ENCODE measurements around the gene CANX. TPM values are rescaled to one million over a fixed set of nuclear protein-coding genes. Genes with fewer than 3 reads are reported as not detected.
"Not testable (repeated sequence)": the region's sequence is repeated elsewhere in the genome, so short reads cannot be mapped to it uniquely, and the experiment has no call there.

CANX gene
- total and polyA plus RNA-seq, 4 experiments from 2014 or later = 259 to 417 (median 386) TPM

DNA sequence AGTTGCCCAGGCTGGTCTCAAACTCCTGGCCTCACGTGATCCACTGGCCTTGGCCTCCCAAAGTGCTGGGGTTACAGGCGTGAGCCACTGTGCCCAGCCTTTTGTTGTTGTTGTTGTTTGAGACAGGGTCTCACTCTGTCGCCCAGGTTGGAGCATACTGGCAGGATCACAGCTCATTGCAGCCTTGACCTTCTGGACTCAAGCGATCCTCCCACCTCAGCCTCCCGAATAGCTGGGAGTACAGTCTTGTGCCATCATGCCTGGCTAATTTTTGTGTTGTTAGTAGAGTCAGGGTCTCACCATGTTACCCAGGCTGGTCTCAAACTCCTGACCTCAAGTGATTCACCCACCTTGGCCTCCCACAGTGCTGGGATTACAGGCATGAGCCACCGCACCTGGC is 37.1 kb upstream of the CANX start:
- H3K27ac Mint-ChIP-seq; H3K4me3 ChIP-seq (ENCODE audit: low read length in 2 of 2); H3K27ac ChIP-seq (ENCODE audit: low read depth, low read length); H3K36me3 ChIP-seq (ENCODE audit: insufficient read depth, low read length); H3K4me1 Mint-ChIP-seq; DNase-seq; H3K9me3 ChIP-seq (ENCODE audit: control insufficient read depth in 1 of 2, low read length in 2 of 2); intact Hi-C loops (cut with micrococcal nuclease); H3K27me3 Mint-ChIP-seq; H3K36me3 Mint-ChIP-seq; H3K9me3 Mint-ChIP-seq; H3K27me3 ChIP-seq (ENCODE audit: insufficient read depth, low read length); H3K4me3 Mint-ChIP-seq; H3K4me1 ChIP-seq (ENCODE audit: insufficient read depth, low read length); CTCF ChIA-PET (ENCODE audit: partially characterized antibody): not testable (repeated sequence)
- POLR2A ChIA-PET (ENCODE audit: partially characterized antibody) = interaction anchor here (2.2 kb wide), 1 partner anchor 38 kb away, joined by 9 read pairs; the partner anchor contains the start of gene HNRNPH1

DNA sequence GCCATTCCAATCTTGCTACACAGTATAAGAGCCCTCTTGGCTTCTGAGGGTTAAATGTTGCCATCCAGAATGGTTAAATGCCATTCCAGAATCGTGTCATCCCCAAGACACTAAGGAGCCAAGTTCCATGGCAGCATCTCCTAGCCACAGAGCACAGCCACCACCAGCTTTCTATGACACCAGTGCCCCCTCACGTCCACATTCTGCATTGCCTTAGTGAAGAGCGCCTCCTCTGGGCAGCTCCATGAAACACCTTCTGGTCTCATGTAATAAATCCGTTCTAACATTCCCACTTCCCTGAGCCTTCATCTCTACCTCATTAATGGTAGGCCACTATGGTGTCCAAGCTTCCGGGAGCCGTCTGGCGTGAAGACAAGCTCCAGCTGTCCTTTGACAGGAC is 30.4 kb upstream of the CANX start:
- ChIA-PET CTCF (ENCODE audit: partially characterized antibody) (interaction anchor here (1.1 kb wide), 1 partner anchor 55 kb away, joined by 4 read pairs; no protein-coding TSS in a partner anchor), POLR2A (ENCODE audit: partially characterized antibody) (interaction anchor here (0.6 to 1.2 kb wide), 2 partner anchors 10 to 42 kb away, joined by 3 to 6 read pairs; no protein-coding TSS in a partner anchor)
- Mint-ChIP-seq H3K4me3 (no peak overlapping the region), H3K4me1 (no peaks in the 10 kb centered on the region), H3K27ac (no peak overlapping the region), H3K27me3 (peaks cover 0 to 2% of the 10 kb centered on the region in 2 donors), H3K36me3 (no peaks in the 10 kb centered on the region), H3K9me3 (no peaks in the 10 kb centered on the region)
- H3K9me3 ChIP-seq (ENCODE audit: control insufficient read depth in 1 of 2, low read length in 2 of 2) = no peaks in the 10 kb centered on the region
- DNase-seq = peak; percentile 38 to 53 (median 40)
- no peak overlapping the region for H3K27ac ChIP-seq (ENCODE audit: low read depth, low read length)
- H3K27me3 ChIP-seq (ENCODE audit: insufficient read depth, low read length) = no peaks in the 10 kb centered on the region
- intact Hi-C loops (cut with micrococcal nuclease) = no loop called here
- H3K36me3 ChIP-seq (ENCODE audit: insufficient read depth, low read length) = no peaks in the 10 kb centered on the region
- H3K4me3 ChIP-seq (ENCODE audit: low read length in 2 of 2) = no peak overlapping the region
- no peaks in the 10 kb centered on the region for H3K4me1 ChIP-seq (ENCODE audit: insufficient read depth, low read length)

DNA sequence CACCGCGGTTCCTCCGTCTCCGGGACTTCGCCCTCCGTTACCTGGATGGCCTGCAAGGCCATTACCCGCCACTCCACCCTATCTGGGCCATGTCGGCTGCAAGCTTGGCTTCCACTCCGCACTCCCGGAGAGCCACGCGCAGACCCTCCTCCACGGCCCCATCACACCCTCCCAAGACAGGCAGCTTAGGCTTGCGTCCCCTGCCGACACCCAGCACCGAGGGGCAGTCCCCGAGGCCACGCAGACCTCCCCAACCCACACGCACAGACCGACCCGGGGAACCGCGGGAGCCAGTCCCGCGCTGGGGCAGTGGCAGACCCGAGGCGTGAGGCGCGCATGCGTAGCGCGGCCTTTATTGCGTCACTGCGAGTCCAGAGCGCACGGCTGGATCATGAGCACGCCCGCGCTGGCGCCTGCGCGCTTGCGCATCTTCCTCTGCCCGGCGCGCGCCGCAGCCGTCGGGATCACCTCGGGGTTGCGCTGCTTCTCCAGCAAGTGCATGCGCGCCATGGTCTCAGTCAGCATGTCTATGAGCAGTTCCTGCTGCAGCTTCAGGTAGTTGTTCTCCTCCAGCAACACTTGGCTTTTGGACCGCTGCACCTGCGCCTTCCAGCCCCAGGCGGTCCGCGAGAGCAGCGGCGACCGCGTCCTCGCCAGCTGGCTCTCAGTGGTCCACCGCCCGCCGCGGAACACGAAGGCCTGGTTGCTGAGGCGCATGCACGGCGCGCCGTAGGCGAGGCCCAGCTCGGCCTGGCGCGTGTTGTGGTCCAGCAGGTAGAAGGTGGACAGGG is 20.3 kb upstream of the CANX start:
- Histone ChIP-seq H3K27ac (ENCODE audit: low read depth, low read length) (peak overlapping the region; percentile 83), H3K4me3 (ENCODE audit: low read length in 2 of 2) (peak overlapping the region; percentile 73 to 98), H3K4me1 (ENCODE audit: insufficient read depth, low read length) (peaks cover 28% of the 10 kb centered on the region), H3K36me3 (ENCODE audit: insufficient read depth, low read length) (no peaks in the 10 kb centered on the region), H3K9me3 (ENCODE audit: control insufficient read depth in 1 of 2, low read length in 2 of 2) (no peaks in the 10 kb centered on the region), H3K27me3 (ENCODE audit: insufficient read depth, low read length) (no peaks in the 10 kb centered on the region)
- Mint-ChIP-seq H3K27ac (peak overlapping the region; percentile 95 to 98 (median 98)), H3K4me3 (peak overlapping the region; percentile 96 to 99 (median 96)), H3K36me3 (peaks cover 0 to 13% of the 10 kb centered on the region in 2 donors), H3K4me1 (peaks cover 21 to 51% (median 31%) of the 10 kb centered on the region in 4 donors), H3K27me3 (no peaks in the 10 kb centered on the region), H3K9me3 (no peaks in the 10 kb centered on the region)
- DNase-seq = peak; percentile 93 to 95 (median 93)
- ChIA-PET POLR2A (ENCODE audit: partially characterized antibody) (interaction anchor here (0.6 to 3.8 kb wide), 22 partner anchors 8 to 228 kb away, joined by 3 to 59 read pairs (median 6); partner anchors contain the start of genes HNRNPH1, LTC4S, MAML1 and MRNIP), CTCF (ENCODE audit: partially characterized antibody) (interaction anchor here (1.3 to 2.7 kb wide), 9 partner anchors 10 to 118 kb away, joined by 3 to 23 read pairs (median 5); partner anchors contain the start of gene HNRNPH1)
- intact Hi-C loops (cut with micrococcal nuclease) = loop anchor here (1.0 to 5.0 kb wide), 6 partner anchors 20 to 412 kb away; partner anchors contain the start of genes CANX, HNRNPH1, MAML1 and TBC1D9B

DNA sequence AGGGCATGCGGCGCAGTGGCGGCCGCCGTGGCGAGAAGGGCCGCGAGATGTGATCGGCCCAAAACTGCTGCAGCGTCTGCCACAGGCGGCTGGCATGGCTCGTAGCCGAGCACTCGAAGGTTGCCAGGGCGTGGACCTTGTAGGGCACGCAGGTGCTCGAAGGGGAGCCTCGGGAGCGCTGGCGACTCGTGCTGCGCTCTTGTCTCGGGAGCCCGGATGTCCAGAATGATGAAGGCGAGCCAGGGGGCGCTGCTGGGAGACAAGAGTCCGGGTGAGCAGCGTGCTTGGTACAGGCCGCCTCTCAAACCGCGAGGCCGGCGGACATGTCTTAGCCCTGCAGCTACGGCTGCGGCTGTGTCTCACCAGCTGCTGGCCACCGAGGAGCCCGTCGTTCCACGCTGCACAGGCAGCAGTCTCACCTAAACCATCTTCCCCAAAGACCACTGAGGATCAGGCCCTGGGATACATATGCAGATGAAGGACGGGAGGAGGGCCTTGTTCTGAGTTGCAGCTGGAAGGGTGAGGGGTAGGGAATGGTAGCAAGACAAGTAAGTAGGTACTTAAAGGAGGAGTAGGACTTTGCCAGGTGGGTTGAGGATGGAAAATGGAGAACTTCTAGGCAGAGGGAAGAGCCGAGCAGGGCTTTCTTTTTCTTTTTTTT is 19.6 kb upstream of the CANX start:
- H3K27ac ChIP-seq (ENCODE audit: low read depth, low read length) = peak overlapping the region; percentile 83
- H3K9me3 Mint-ChIP-seq = no peaks in the 10 kb centered on the region
- no peaks in the 10 kb centered on the region for H3K27me3 ChIP-seq (ENCODE audit: insufficient read depth, low read length)
- no peaks in the 10 kb centered on the region for H3K36me3 ChIP-seq (ENCODE audit: insufficient read depth, low read length)
- peak overlapping the region; percentile 73 to 98 for H3K4me3 ChIP-seq (ENCODE audit: low read length in 2 of 2)
- H3K4me3 Mint-ChIP-seq = peak overlapping the region; percentile 96 to 99 (median 96)
- peaks cover 28% of the 10 kb centered on the region for H3K4me1 ChIP-seq (ENCODE audit: insufficient read depth, low read length)
- no peaks in the 10 kb centered on the region for H3K9me3 ChIP-seq (ENCODE audit: control insufficient read depth in 1 of 2, low read length in 2 of 2)
- no peaks in the 10 kb centered on the region for H3K27me3 Mint-ChIP-seq
- intact Hi-C loops (cut with micrococcal nuclease) = loop anchor here (2.0 to 5.0 kb wide), 3 partner anchors 118 to 412 kb away; partner anchors contain the start of gene TBC1D9B
- CTCF ChIA-PET (ENCODE audit: partially characterized antibody) = interaction anchor here (1.1 to 2.7 kb wide), 9 partner anchors 9 to 117 kb away, joined by 3 to 23 read pairs (median 5); partner anchors contain the start of gene HNRNPH1
- peaks cover 21 to 51% (median 31%) of the 10 kb centered on the region in 4 donors for H3K4me1 Mint-ChIP-seq
- POLR2A ChIA-PET (ENCODE audit: partially characterized antibody) = interaction anchor here (0.6 to 3.8 kb wide), 18 partner anchors 9 to 1336 kb away, joined by 3 to 59 read pairs (median 8); partner anchors contain the start of genes HNRNPH1, LTC4S, MAML1 and MRNIP
- DNase-seq = peak; percentile 55 to 79 (median 59)
- H3K27ac Mint-ChIP-seq = peak overlapping the region; percentile 94 to 98 (median 98)
- H3K36me3 Mint-ChIP-seq = peaks cover 0 to 13% of the 10 kb centered on the region in 2 donors

DNA sequence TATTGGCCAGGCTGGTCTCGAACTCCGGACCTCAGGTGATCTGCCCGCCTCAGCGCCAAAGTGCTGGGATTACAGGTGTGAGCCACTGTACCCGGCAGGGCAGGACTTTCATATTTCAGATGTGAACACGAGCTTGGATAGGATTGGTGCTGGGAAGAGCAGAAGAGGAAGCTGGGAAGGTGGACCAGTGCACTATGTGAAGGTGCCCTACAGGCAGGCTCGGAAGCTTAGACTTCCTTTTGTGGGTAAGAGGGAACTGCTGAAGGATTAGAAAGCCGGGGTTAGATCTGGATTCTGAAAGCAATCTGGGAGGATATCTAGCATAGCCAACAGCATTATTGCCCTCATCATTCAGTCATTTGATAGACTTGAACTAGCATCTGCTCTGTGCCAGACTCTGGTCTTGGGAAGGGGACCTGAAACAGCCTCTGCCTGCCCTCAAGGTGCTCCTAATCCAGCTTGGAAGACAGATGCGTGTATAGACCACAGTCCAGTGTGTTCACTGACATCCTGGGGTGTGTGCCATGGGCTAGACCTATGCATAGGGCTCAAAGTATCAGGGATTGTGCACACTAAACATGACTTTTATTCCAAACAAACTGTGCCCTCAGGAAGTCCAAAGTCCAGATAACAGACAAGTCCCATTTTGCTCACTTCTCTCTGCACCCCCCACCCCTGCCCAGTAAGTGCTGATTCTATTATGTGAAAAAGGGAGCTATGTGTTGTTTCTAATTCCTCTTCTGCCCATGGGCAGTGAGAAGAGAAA is 18.6 kb upstream of the CANX start:
- Histone ChIP-seq H3K4me1 (ENCODE audit: insufficient read depth, low read length) (peaks cover 28% of the 10 kb centered on the region), H3K27ac (ENCODE audit: low read depth, low read length) (no peak overlapping the region), H3K9me3 (ENCODE audit: control insufficient read depth in 1 of 2, low read length in 2 of 2) (no peaks in the 10 kb centered on the region), H3K36me3 (ENCODE audit: insufficient read depth, low read length) (no peaks in the 10 kb centered on the region), H3K27me3 (ENCODE audit: insufficient read depth, low read length) (no peaks in the 10 kb centered on the region), H3K4me3 (ENCODE audit: low read length in 2 of 2) (no peak overlapping the region)
- H3K4me1 Mint-ChIP-seq = peaks cover 21 to 51% (median 31%) of the 10 kb centered on the region in 4 donors
- H3K27ac Mint-ChIP-seq = peak overlapping the region; percentile 44 to 97 (median 88)
- H3K27me3 Mint-ChIP-seq = no peaks in the 10 kb centered on the region
- DNase-seq = no peak
- ChIA-PET CTCF (ENCODE audit: partially characterized antibody) (interaction anchor here (1.0 to 2.7 kb wide), 8 partner anchors 8 to 57 kb away, joined by 3 to 23 read pairs (median 6); partner anchors contain the start of genes HNRNPH1 and MAML1), POLR2A (ENCODE audit: partially characterized antibody) (interaction anchor here (0.6 to 3.8 kb wide), 9 partner anchors 11 to 126 kb away, joined by 3 to 59 read pairs (median 9); partner anchors contain the start of genes HNRNPH1 and MAML1)
- peaks cover 0 to 13% of the 10 kb centered on the region in 2 donors for H3K36me3 Mint-ChIP-seq
- H3K4me3 Mint-ChIP-seq = peak overlapping the region; percentile 33 to 97 (median 68)
- intact Hi-C loops (cut with micrococcal nuclease) = no loop called here
- H3K9me3 Mint-ChIP-seq = no peaks in the 10 kb centered on the region

DNA sequence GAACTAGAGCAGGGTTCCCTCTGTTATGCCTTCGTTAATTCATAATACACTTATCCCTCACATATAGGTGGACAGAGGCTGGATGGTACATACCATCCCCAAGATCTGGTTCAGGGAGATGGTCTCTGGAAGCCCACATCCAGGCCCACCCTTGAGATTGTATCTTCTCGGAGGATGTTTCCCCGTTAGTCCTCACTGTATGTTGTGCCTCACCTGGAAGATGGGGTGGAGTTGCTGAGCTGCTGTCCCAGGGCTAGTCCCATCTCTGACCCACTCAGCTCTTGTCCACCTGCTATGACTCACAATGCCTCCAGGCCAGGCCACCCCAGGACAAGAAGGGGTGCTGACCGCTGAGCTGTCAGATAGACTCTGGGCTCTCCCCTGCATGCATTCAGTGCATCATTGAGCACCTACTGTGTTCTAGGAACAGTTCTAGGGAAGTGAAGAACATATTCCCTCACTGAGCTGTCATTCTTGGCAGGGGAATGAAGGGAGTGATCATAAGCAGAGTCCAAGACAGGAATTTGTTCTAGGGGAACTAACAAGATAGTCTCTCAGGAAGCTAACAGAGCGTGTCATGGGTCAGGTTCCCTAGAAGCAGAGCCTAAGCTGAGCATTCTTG is 17.9 kb upstream of the CANX start, which contains the start of gene CBY3:
TSS of gene CBY3 (minus strand) at position 255 of the 622 bp plus-strand sequence. CDS start at position 139, 116 bp downstream.
- ChIA-PET POLR2A (ENCODE audit: partially characterized antibody) (interaction anchor here (0.6 to 2.4 kb wide), 5 partner anchors 16 to 114 kb away, joined by 3 to 10 read pairs (median 4); partner anchors contain the start of genes HNRNPH1 and MAML1), CTCF (ENCODE audit: partially characterized antibody) (interaction anchor here (1.0 to 1.7 kb wide), 3 partner anchors 10 to 51 kb away, joined by 3 to 7 read pairs (median 3); partner anchors contain the start of gene MAML1)
- Histone ChIP-seq H3K4me1 (ENCODE audit: insufficient read depth, low read length) (peaks cover 28% of the 10 kb centered on the region), H3K9me3 (ENCODE audit: control insufficient read depth in 1 of 2, low read length in 2 of 2) (no peaks in the 10 kb centered on the region), H3K36me3 (ENCODE audit: insufficient read depth, low read length) (no peaks in the 10 kb centered on the region), H3K4me3 (ENCODE audit: low read length in 2 of 2) (no peak within 1 kb of the TSS), H3K27ac (ENCODE audit: low read depth, low read length) (no peak within 1 kb of the TSS), H3K27me3 (ENCODE audit: insufficient read depth, low read length) (no peaks in the 10 kb centered on the region)
- Mint-ChIP-seq H3K4me1 (peaks cover 21 to 50% (median 31%) of the 10 kb centered on the region in 4 donors), H3K9me3 (no peaks in the 10 kb centered on the region), H3K27me3 (no peaks in the 10 kb centered on the region), H3K36me3 (peaks cover 0 to 13% of the 10 kb centered on the region in 2 donors), H3K4me3 (peak within 1 kb of the TSS; percentile 33 to 97 (median 68)), H3K27ac (peak within 1 kb of the TSS; percentile 44 to 97 (median 88))
- no peak for DNase-seq
- intact Hi-C loops (cut with micrococcal nuclease) = no loop called here

Measured in CD4-positive, alpha-beta memory T cell (primary cell).